Measurements from ENCODE around the gene TMEM17. TPM values are rescaled to one million over a fixed set of nuclear protein-coding genes. Genes with fewer than 3 reads are reported as not detected.
"Not testable (repeated sequence)": the region's sequence is repeated elsewhere in the genome, so short reads cannot be mapped to it uniquely, and the experiment has no call there.

Gene TMEM17
- polyA plus RNA-seq, 2 of the 4 experiments (the other 2 are of a cell fraction), result 5.2 to 10.2 TPM

DNA sequence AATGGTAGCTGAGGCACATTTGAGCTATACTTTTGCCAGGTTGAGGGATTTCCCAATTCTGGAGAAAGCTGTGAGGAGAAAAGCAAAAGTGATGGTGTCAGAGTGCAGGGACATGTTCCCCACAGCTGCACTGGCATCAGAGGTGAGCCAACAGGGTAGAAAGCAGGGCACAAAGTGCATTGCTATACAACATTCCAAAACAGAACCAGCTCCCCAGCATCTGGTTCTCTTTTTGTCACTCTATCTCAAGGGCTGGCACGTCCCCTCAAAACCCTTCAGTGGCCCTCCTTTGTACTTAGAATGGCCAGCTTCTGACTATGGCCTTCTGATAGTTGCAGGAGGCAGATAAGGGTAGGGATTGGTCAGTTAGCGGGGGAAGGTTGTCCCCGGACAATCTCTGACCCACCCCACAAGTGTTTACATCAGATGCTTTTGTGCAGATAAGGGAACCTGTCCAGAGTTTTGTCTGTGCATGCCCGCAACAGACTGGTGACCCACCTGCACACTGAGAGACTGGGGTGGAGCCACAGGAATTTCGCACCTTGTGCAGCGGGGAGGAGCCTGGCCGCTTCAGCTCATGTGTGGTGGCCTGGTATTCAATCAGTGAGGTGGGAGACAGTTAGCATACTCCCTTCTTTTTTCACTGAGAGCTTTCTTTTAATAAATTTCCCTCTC lies 31.0 kb upstream of the TMEM17 start (continued):
- TF ChIP-seq, protein P1, sequence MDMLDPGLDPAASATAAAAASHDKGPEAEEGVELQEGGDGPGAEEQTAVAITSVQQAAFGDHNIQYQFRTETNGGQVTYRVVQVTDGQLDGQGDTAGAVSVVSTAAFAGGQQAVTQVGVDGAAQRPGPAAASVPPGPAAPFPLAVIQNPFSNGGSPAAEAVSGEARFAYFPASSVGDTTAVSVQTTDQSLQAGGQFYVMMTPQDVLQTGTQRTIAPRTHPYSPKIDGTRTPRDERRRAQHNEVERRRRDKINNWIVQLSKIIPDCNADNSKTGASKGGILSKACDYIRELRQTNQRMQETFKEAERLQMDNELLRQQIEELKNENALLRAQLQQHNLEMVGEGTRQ (IDR thresholded peaks at IDR 0.05), result no peak

DNA sequence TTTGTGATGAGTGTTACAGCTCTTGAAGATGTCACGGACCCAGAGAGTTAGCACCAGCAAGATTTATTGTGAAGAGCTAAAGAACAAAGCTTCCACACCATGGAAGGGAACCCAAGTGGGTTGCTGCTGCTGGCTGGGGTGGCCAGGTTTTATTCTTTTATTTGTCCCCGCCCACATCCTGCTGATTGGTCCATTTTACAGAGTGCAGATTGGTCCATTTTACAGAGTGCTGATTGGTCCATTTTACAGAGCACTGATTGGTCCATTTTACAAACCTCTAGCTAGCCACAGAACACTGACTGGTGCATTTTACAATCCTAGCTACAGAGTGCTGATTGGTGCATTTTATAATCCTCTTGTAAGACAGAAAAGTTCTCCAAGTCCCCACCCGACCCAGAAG lies 29.5 kb upstream of the TMEM17 start:
- DNase-seq (ENCODE audit: low read depth in 1 of 2, low spot score in 1 of 2); H3K4me3 ChIP-seq; H3K4me2 ChIP-seq; H3K27ac ChIP-seq; FAIRE-seq; ATAC-seq; H3K9me3 ChIP-seq: not testable (repeated sequence)
- ChIA-PET CTCF (interaction anchor here (0.9 to 1.2 kb wide), 2 partner anchors 9 to 542 kb away, joined by 3 to 4 read pairs; no protein-coding TSS in a partner anchor), POLR2A (interaction anchor here (1.9 kb wide), 1 partner anchor 30 kb away, joined by 5 read pairs; the partner anchor contains the start of gene TMEM17)
- peak; percentile 34 for TF ChIP-seq MAFK (IDR thresholded peaks at IDR 0.05; ENCODE audit: partially characterized antibody)
- H3K4me1 ChIP-seq, result peaks cover 13% of the 10 kb centered on the region
- 68% methylated on average over 3 of the region's 3 CpGs for WGBS (ENCODE audit: missing lambda C conversion rate)

DNA sequence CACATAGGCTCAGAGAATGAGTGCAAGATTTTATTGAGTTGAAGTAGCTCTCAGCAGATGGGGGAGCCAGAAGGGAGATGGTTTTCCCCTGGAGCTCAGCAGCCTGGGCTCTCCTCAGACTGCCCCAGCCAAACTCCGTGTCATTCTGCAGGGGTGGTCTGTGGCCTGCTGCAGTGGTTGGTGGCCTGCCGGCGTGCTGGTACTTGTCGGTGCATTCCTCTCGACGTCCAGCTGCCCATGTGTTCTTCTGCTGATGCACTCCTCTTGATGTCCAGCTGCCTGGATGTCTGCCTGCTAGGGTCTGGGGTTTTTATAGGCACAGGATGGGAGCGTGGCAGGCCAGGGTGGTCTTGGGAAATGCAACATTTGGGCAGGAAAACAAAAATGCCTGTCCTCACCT lies 25.6 kb upstream of the TMEM17 start:
- Histone ChIP-seq H3K4me3 (no peak overlapping the region), H3K9me3 (no peaks in the 10 kb centered on the region), H3K4me2 (no peak overlapping the region), H3K4me1 (peaks cover 18% of the 10 kb centered on the region), H3K27ac (peak overlapping the region in 1 of 2 experiments; percentile 33; a peak in 2 of 6 replicates)
- ChIA-PET POLR2A (interaction anchor here (0.5 kb wide), 1 partner anchor 1068 kb away, joined by 4 read pairs; no protein-coding TSS in a partner anchor), CTCF (interaction anchor here (0.7 kb wide), 1 partner anchor 73 kb away, joined by 3 read pairs; no protein-coding TSS in a partner anchor)
- no peak for ATAC-seq
- TF ChIP-seq ELK1 (IDR thresholded peaks at IDR 0.05; ENCODE audit: low read depth, low read length) (no peak), CHD2 (IDR thresholded peaks at IDR 0.05; ENCODE audit: low read length, partially characterized antibody) (no peak), PBX3 (IDR thresholded peaks at IDR 0.05) (no peak), TFCP2L1 (CRISPR knock-in tag; IDR thresholded peaks at IDR 0.05) (no peak), ZSCAN20 (CRISPR knock-in tag; IDR thresholded peaks at IDR 0.05) (no peak), JUNB (IDR thresholded peaks at IDR 0.05) (no peak), EHF (CRISPR knock-in tag; IDR thresholded peaks at IDR 0.05) (no peak), HEYL (CRISPR knock-in tag; IDR thresholded peaks at IDR 0.05) (no peak), RCOR1 (IDR thresholded peaks at IDR 0.05; ENCODE audit: low read depth, low read length) (no peak), ZNF302 (CRISPR knock-in tag; IDR thresholded peaks at IDR 0.05) (no peak), SMC3 (IDR thresholded peaks at IDR 0.05) (no peak), EHMT2 (IDR thresholded peaks at IDR 0.05; ENCODE audit: low read depth) (no peak), RNF2 (IDR thresholded peaks at IDR 0.05; ENCODE audit: borderline replicate concordance, low read depth) (no peak), BHLHE40 (IDR thresholded peaks at IDR 0.05; ENCODE audit: low read depth, low read length) (no peak), CTCF (IDR thresholded peaks at IDR 0.05) (no peak)
- TF ChIP-seq, protein P2, sequence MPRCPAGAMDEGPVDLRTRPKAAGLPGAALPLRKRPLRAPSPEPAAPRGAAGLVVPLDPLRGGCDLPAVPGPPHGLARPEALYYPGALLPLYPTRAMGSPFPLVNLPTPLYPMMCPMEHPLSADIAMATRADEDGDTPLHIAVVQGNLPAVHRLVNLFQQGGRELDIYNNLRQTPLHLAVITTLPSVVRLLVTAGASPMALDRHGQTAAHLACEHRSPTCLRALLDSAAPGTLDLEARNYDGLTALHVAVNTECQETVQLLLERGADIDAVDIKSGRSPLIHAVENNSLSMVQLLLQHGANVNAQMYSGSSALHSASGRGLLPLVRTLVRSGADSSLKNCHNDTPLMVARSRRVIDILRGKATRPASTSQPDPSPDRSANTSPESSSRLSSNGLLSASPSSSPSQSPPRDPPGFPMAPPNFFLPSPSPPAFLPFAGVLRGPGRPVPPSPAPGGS (IDR thresholded peaks at IDR 0.05), result no peak
- no peak for FAIRE-seq
- 85% methylated on average over 7 of the region's 7 CpGs for WGBS (ENCODE audit: missing lambda C conversion rate)
- no peak for DNase-seq (ENCODE audit: low read depth in 1 of 2, low spot score in 1 of 2)
